GM10266 (cell line): ENCODE results near the gene SCGB3A1.

Source experiments
- DNase-seq: peaks from one replicate; pipeline ENCODE4 v3.0.0; 2012; ENCODE audit errors: extremely low spot score
- TF ChIP-seq, protein P1 (sequence below): IDR thresholded peaks from 2 replicates; pipeline ENCODE4 v1.5.1; 2012; ENCODE audit warnings: mild to moderate bottlenecking, low read depth; ENCODE audit not compliant: control insufficient read depth, insufficient read depth; ENCODE audit errors: missing control alignments

SCGB3A1 gene

GRCh38 chr5:180591311-180591887, at the start of gene SCGB3A1:
Gene SCGB3A1 (minus strand): TSS chr5:180591499. CDS start chr5:180591462, 37 bp downstream.
- DNase-seq: peak; percentile 13
- TF ChIP-seq, protein P1, sequence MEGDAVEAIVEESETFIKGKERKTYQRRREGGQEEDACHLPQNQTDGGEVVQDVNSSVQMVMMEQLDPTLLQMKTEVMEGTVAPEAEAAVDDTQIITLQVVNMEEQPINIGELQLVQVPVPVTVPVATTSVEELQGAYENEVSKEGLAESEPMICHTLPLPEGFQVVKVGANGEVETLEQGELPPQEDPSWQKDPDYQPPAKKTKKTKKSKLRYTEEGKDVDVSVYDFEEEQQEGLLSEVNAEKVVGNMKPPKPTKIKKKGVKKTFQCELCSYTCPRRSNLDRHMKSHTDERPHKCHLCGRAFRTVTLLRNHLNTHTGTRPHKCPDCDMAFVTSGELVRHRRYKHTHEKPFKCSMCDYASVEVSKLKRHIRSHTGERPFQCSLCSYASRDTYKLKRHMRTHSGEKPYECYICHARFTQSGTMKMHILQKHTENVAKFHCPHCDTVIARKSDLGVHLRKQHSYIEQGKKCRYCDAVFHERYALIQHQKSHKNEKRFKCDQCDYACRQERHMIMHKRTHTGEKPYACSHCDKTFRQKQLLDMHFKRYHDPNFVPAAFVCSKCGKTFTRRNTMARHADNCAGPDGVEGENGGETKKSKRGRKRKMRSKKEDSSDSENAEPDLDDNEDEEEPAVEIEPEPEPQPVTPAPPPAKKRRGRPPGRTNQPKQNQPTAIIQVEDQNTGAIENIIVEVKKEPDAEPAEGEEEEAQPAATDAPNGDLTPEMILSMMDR: no peak

DNA sequence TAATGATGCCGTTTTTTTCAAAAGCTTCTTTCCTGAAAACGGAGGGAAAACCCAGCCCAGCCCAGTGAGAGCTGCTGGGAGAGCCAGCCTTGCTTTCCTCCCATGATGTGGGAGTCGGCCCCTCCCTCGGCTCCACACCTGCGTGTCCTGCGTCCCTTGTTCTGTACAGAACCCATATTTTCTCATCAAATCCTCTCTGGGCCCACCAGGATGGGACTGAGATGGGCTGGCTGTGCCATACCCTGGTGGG, 49.2 kb upstream of the SCGB3A1 start:
- TF ChIP-seq, protein P1: no peak

DNA sequence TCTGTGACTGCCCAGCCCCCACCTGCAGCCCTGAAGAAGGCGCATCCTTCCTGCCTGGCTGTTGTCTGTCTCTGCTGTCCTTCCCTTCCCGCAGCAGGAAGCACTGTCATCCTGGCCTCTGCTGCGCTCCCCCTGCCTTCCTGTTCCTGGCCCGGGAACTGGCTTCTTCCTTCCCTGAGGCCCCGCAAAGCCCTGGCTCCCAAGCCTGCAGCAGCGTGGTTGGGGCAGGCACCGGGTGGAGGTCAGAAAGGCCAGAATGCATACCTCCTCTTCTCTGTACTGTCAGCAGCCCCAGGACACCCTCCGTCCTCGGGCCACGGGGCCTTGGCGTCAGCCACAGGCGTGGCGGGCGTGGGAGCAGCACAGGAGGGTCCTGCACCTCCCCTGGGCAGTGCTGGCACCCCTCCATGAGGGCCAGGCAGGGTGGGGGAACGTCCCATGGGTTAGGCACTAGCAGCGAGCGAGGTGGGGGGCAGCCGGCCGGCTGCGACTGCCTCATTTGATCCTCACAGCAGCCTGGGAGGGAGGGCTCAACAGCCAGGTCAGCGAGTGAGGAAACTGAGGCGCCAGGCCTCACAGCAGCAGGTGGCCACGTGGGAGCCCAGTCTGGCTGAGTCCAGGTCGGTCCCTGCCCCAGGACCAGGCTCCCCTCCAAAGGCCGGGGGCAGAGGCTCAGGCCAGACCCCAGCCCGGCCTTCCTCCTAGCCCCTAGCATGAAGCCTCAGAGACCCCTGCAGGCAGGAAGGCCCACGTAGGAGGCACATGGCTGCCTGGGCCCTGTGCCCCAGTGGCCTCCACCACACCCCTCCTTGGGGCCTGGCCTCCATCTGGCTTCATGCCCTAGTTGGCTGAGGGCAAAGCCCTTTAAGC, 48.7 kb upstream of the SCGB3A1 start:
- TF ChIP-seq, protein P1: no peak
- DNase-seq: no peak

More for the DNA sequence above, 49.2 kb upstream of the SCGB3A1 start:
- no peak for DNase-seq

DNA sequence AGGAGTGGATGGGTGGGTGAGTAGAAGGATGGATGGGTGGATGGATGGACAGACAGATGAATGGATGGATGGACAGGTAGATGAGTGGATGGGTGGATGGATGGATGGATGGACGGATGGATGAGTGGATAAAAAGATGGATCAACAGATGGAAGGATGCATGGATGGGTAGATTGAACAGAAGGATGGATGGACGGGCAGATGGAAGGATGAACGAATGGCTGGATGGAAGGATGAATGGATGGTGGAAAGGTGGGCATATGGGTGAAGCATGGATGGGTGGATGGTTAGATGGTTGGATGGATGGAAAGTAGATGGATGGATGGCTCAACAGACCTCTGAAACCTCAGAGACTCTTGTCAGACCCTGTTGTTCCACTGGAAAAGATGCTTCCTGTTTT, 48.0 kb upstream of the SCGB3A1 start:
- TF ChIP-seq, protein P1: no peak
- no peak for DNase-seq

- DNase-seq: no peak
- TF ChIP-seq, protein P1: no peak
These were observed 46.8 kb upstream of the SCGB3A1 start for GRCh38 chr5:180637962-180638680.

GRCh38 chr5:180636403-180637075, 45.2 kb upstream of the SCGB3A1 start:
- DNase-seq: no peak
- TF ChIP-seq, protein P1: no peak
